K562 (cell line): ENCODE measurements around the gene WDR55.

Source experiments
- COPS2 ChIP-seq: fragments of 450-650 bp; conservative IDR thresholded peaks from 2 replicates; pipeline ENCODE4 v1.6.1; 2016; ENCODE audit warnings: mild to moderate bottlenecking, moderate library complexity
- SRF ChIP-seq, 2 experiments: fragments of 250-450, 450-650 bp in 1 of 2; sonication (Bioruptor Pico) in 1 of 2; sonication (generic) in 1 of 2; formaldehyde crosslinking; IDR thresholded peaks; 2 replicates each; pipeline versions ENCODE4 v1.5.0 to v1.5.1; 2020 to 2022; ENCODE audit warnings: mild to moderate bottlenecking in 1 of 2, missing genetic modification reagents in 1 of 2

- TF ChIP-seq COPS2 (no peak), SRF (CRISPR knock-in tag; IDR thresholded peaks at IDR 0.05) (no peak)
Measured at GRCh38 chr5:140707812-140708211, 43.1 kb downstream of the WDR55 start.
